ENCODE measurements around the gene OGT.
"Not testable (repeated sequence)": the region's sequence is repeated elsewhere in the genome, so short reads cannot be mapped to it uniquely, and the experiment has no call there.

The OGT gene

GRCh38 chrX:71537743-71538142 lies 4.8 kb downstream of the OGT start:
- no peak for DNase-seq (ENCODE audit: low read depth in 3 of 3, low spot score in 1 of 3)

GRCh38 chrX:71540801-71541200 lies 7.9 kb downstream of the OGT start:
- no peak for DNase-seq (ENCODE audit: low read depth in 3 of 3, low spot score in 1 of 3)

GRCh38 chrX:71541210-71542022 lies 8.5 kb downstream of the OGT start:
- no peak for DNase-seq (ENCODE audit: low read depth in 3 of 3, low spot score in 1 of 3)

- no peak for DNase-seq (ENCODE audit: low read depth in 3 of 3, low spot score in 1 of 3)
Measured at GRCh38 chrX:71542411-71542810, 9.5 kb downstream of the OGT start.

- DNase-seq (ENCODE audit: low read depth in 3 of 3, low spot score in 1 of 3), result no peak
Measured at GRCh38 chrX:71542825-71543224, 9.9 kb downstream of the OGT start.

GRCh38 chrX:71543316-71543715 lies 10.4 kb downstream of the OGT start:
- no peak for DNase-seq (ENCODE audit: low read depth in 3 of 3, low spot score in 1 of 3)

GRCh38 chrX:71545364-71545763 lies 12.5 kb downstream of the OGT start:
- DNase-seq (ENCODE audit: low read depth in 3 of 3, low spot score in 1 of 3), result no peak

- no peak for DNase-seq (ENCODE audit: low read depth in 3 of 3, low spot score in 1 of 3)
Measured at GRCh38 chrX:71546879-71547278, 14.0 kb downstream of the OGT start.

GRCh38 chrX:71547339-71547738 lies 14.4 kb downstream of the OGT start:
- no peak for DNase-seq (ENCODE audit: low read depth in 3 of 3, low spot score in 1 of 3)

GRCh38 chrX:71549986-71550385 lies 17.1 kb downstream of the OGT start:
- no peak for DNase-seq (ENCODE audit: low read depth in 3 of 3, low spot score in 1 of 3)

- no peak for DNase-seq (ENCODE audit: low read depth in 3 of 3, low spot score in 1 of 3)
Measured at GRCh38 chrX:71550578-71550977, 17.7 kb downstream of the OGT start.

- no peak for DNase-seq (ENCODE audit: low read depth in 3 of 3, low spot score in 1 of 3)
Measured at GRCh38 chrX:71556036-71556435, 23.1 kb downstream of the OGT start.

GRCh38 chrX:71558920-71559319 lies 26.0 kb downstream of the OGT start:
- no peak for DNase-seq (ENCODE audit: low read depth in 3 of 3, low spot score in 1 of 3)

GRCh38 chrX:71559773-71560172 lies 26.9 kb downstream of the OGT start:
- DNase-seq (ENCODE audit: low read depth in 3 of 3, low spot score in 1 of 3), result not testable (repeated sequence)

GRCh38 chrX:71563921-71564320 lies 31.0 kb downstream of the OGT start:
- DNase-seq (ENCODE audit: low read depth in 3 of 3, low spot score in 1 of 3), result no peak

- DNase-seq (ENCODE audit: low read depth in 3 of 3, low spot score in 1 of 3), result no peak
Measured at GRCh38 chrX:71565474-71566041, 32.7 kb downstream of the OGT start.

- DNase-seq (ENCODE audit: low read depth in 3 of 3, low spot score in 1 of 3), result not testable (repeated sequence)
Measured at GRCh38 chrX:71571390-71571789, 38.5 kb downstream of the OGT start.

GRCh38 chrX:71573590-71573989 lies 40.7 kb downstream of the OGT start:
- DNase-seq (ENCODE audit: low read depth in 3 of 3, low spot score in 1 of 3), result no peak

GRCh38 chrX:71577682-71578081 lies 44.8 kb downstream of the OGT start:
- DNase-seq (ENCODE audit: low read depth in 3 of 3, low spot score in 1 of 3), result no peak

- no peak for DNase-seq (ENCODE audit: low read depth in 3 of 3, low spot score in 1 of 3)
Measured at GRCh38 chrX:71578253-71579135, 45.6 kb downstream of the OGT start, which contains the start of gene GCNA. Gene GCNA (plus strand): TSS chrX:71578437. CDS start chrX:71580822, 2,385 bp downstream.

GRCh38 chrX:71579136-71579989 lies 46.5 kb downstream of the OGT start:
- no peak for DNase-seq (ENCODE audit: low read depth in 3 of 3, low spot score in 1 of 3)
